ENCODE data around the gene STAG1. TPM values are rescaled to one million over a fixed set of nuclear protein-coding genes. Genes with fewer than 3 reads are reported as not detected.

STAG1 gene
- polyA plus RNA-seq, 1 donor from 2014 or later, result 30.8 TPM

GRCh38 chr3:136658946-136659682, 93.1 kb downstream of the STAG1 start:
- Histone ChIP-seq H3K9me2 (ENCODE audit: insufficient read depth, low read length) (no peaks in the 10 kb centered on the region), H3K27ac (ENCODE audit: low read length) (peak overlapping the region; percentile 70), H3K27me3 (ENCODE audit: insufficient read depth, low read depth, low read length) (no peaks in the 10 kb centered on the region), H3K79me2 (replicated peaks; ENCODE audit: insufficient read depth, low read length) (peaks cover 75% of the 10 kb centered on the region), H2AFZ (ENCODE audit: low read depth, low read length) (no peak overlapping the region), H3K4me2 (ENCODE audit: low read length) (peak overlapping the region; percentile 72), H4K20me1 (ENCODE audit: insufficient read depth) (no peaks in the 10 kb centered on the region), H3F3A (ENCODE audit: insufficient read depth, low read length, poor library complexity, severe bottlenecking) (no peaks in the 10 kb centered on the region), H3K9me3 (ENCODE audit: low read length) (peaks cover 9% of the 10 kb centered on the region), H3K9ac (ENCODE audit: low read length) (peak overlapping the region; percentile 29), H3K4me3 (ENCODE audit: low read length) (peak overlapping the region; percentile 59), H3K36me3 (ENCODE audit: insufficient read depth, low read length) (no peaks in the 10 kb centered on the region)
- peak; percentile 47 for TF ChIP-seq POLR2AphosphoS5 (IDR thresholded peaks at IDR 0.05)
- TF ChIP-seq, protein P1, sequence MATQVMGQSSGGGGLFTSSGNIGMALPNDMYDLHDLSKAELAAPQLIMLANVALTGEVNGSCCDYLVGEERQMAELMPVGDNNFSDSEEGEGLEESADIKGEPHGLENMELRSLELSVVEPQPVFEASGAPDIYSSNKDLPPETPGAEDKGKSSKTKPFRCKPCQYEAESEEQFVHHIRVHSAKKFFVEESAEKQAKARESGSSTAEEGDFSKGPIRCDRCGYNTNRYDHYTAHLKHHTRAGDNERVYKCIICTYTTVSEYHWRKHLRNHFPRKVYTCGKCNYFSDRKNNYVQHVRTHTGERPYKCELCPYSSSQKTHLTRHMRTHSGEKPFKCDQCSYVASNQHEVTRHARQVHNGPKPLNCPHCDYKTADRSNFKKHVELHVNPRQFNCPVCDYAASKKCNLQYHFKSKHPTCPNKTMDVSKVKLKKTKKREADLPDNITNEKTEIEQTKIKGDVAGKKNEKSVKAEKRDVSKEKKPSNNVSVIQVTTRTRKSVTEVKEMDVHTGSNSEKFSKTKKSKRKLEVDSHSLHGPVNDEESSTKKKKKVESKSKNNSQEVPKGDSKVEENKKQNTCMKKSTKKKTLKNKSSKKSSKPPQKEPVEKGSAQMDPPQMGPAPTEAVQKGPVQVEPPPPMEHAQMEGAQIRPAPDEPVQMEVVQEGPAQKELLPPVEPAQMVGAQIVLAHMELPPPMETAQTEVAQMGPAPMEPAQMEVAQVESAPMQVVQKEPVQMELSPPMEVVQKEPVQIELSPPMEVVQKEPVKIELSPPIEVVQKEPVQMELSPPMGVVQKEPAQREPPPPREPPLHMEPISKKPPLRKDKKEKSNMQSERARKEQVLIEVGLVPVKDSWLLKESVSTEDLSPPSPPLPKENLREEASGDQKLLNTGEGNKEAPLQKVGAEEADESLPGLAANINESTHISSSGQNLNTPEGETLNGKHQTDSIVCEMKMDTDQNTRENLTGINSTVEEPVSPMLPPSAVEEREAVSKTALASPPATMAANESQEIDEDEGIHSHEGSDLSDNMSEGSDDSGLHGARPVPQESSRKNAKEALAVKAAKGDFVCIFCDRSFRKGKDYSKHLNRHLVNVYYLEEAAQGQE (IDR thresholded peaks at IDR 0.05; ENCODE audit: borderline replicate concordance), result no peak
- TF ChIP-seq EZH2 (IDR thresholded peaks at IDR 0.05; ENCODE audit: borderline replicate concordance, insufficient read depth, low read length, poor library complexity, severe bottlenecking), result no peak

DNA sequence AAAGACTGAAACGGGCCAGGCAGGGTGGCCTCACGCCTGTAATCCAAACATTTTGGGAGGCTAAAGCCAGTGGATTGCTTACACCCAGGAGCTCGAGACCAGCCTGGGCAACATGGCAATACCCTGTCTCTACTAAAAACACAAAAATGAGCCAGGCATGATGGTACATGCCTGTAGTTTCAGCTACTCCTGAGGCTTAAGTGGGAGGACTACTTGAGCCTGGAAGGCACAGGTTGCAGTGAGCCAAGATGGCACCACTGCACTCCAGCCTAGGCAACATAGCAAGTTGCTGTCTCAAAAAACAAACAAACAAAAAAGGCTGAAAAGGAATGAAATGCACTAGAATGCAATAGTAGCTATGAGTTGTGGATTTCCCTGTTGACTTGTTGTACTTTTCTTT, 94.7 kb downstream of the STAG1 start:
- H3K4me2 ChIP-seq (ENCODE audit: low read length), result no peak overlapping the region
- no peak overlapping the region for H3K9ac ChIP-seq (ENCODE audit: low read length)
- H3K9me3 ChIP-seq (ENCODE audit: low read length), result peaks cover 9% of the 10 kb centered on the region
- H3K4me3 ChIP-seq (ENCODE audit: low read length), result no peak overlapping the region
- peaks cover 87% of the 10 kb centered on the region for H3K79me2 ChIP-seq (replicated peaks; ENCODE audit: insufficient read depth, low read length)
- TF ChIP-seq CTCF (IDR thresholded peaks at IDR 0.05; ENCODE audit: poor library complexity, severe bottlenecking) (no peak), TAF1 (IDR thresholded peaks at IDR 0.05; ENCODE audit: low read depth) (no peak), EP300 (conservative IDR thresholded peaks at IDR 0.05; ENCODE audit: poor library complexity, severe bottlenecking) (no peak), EZH2 (IDR thresholded peaks at IDR 0.05; ENCODE audit: borderline replicate concordance, insufficient read depth, low read length, poor library complexity, severe bottlenecking) (no peak), POLR2AphosphoS5 (IDR thresholded peaks at IDR 0.05) (no peak), RAD21 (conservative IDR thresholded peaks at IDR 0.05) (no peak), MXI1 (conservative IDR thresholded peaks at IDR 0.05; ENCODE audit: poor library complexity, severe bottlenecking) (no peak), SMC3 (conservative IDR thresholded peaks at IDR 0.05; ENCODE audit: poor library complexity) (no peak)
- TF ChIP-seq, protein P1 (IDR thresholded peaks at IDR 0.05; ENCODE audit: borderline replicate concordance), result no peak
- H3F3A ChIP-seq (ENCODE audit: insufficient read depth, low read length, poor library complexity, severe bottlenecking), result no peaks in the 10 kb centered on the region
- no peak overlapping the region for H2AFZ ChIP-seq (ENCODE audit: low read depth, low read length)
- no peak overlapping the region for H3K27ac ChIP-seq (ENCODE audit: low read length)
- no peaks in the 10 kb centered on the region for H4K20me1 ChIP-seq (ENCODE audit: insufficient read depth)
- H3K27me3 ChIP-seq (ENCODE audit: insufficient read depth, low read depth, low read length), result no peaks in the 10 kb centered on the region
- no peaks in the 10 kb centered on the region for H3K9me2 ChIP-seq (ENCODE audit: insufficient read depth, low read length)
- H3K36me3 ChIP-seq (ENCODE audit: insufficient read depth, low read length), result no peaks in the 10 kb centered on the region

All from neural cell (in vitro differentiated cells).